Mesenchymal stem cell (in vitro differentiated cells and primary cell): ENCODE measurements around the gene FAM227B.
A peak's percentile ranks its signal among the peaks of the same experiment; 100 is the strongest.

Experiments used
- DNase-seq: peaks from one replicate; pipeline ENCODE4 v3.0.0-alpha.2; 2013
- H2AFZ ChIP-seq: one replicate; pipeline ENCODE4 v1.6.1; 2013; ENCODE audit warnings: low read depth, mild to moderate bottlenecking, control low read depth, inconsistent platforms, low read length, moderate library complexity
- H2AK5ac ChIP-seq: 2 replicates; pipeline ENCODE4 v1.6.1; 2013; ENCODE audit warnings: low read length, moderate library complexity, mild to moderate bottlenecking, inconsistent platforms; ENCODE audit not compliant: severe bottlenecking
- H2BK120ac ChIP-seq: one replicate; pipeline ENCODE4 v1.6.1; 2013; ENCODE audit warnings: low read depth, mild to moderate bottlenecking, inconsistent platforms, low read length, moderate library complexity
- H2BK12ac ChIP-seq, 2 experiments: one replicate each; pipeline ENCODE4 v1.6.1; 2013; ENCODE audit warnings: inconsistent platforms in 2 of 2, low read length in 2 of 2, mild to moderate bottlenecking in 2 of 2, moderate library complexity in 2 of 2, control low read depth in 1 of 2
- H2BK15ac ChIP-seq: one replicate; pipeline ENCODE4 v1.6.1; 2013; ENCODE audit warnings: mild to moderate bottlenecking, low read depth, inconsistent platforms; ENCODE audit not compliant: poor library complexity, severe bottlenecking
- H2BK5ac ChIP-seq: 2 replicates; pipeline ENCODE4 v1.6.1; 2013; ENCODE audit warnings: low read depth, mild to moderate bottlenecking, low read length, control low read depth, inconsistent platforms; ENCODE audit not compliant: poor library complexity, severe bottlenecking
- H3K14ac ChIP-seq, 2 experiments: one replicate each; pipeline ENCODE4 v1.6.1; 2013; ENCODE audit warnings: inconsistent platforms in 2 of 2, low read length in 2 of 2, control low read depth in 1 of 2, mild to moderate bottlenecking in 1 of 2, moderate library complexity in 1 of 2
- H3K18ac ChIP-seq, 2 experiments: one replicate each; pipeline ENCODE4 v1.6.1; 2013; ENCODE audit warnings: inconsistent platforms in 2 of 2, low read length in 2 of 2, control low read depth in 1 of 2, low read depth in 1 of 2, mild to moderate bottlenecking in 1 of 2
- H3K23ac ChIP-seq, 2 experiments: one replicate each; pipeline ENCODE4 v1.6.1; 2013; ENCODE audit warnings: inconsistent platforms in 2 of 2, low read length in 2 of 2, mild to moderate bottlenecking in 2 of 2, moderate library complexity in 2 of 2, control low read depth in 1 of 2
- H3K27ac ChIP-seq: 2 replicates; pipeline ENCODE4 v1.5.1; 2013; ENCODE audit warnings: mild to moderate bottlenecking, moderate library complexity, low read length, control low read depth, inconsistent platforms; ENCODE audit not compliant: poor library complexity, severe bottlenecking
- H3K27me3 ChIP-seq, 2 experiments: 2 replicates each; pipeline versions ENCODE4 v1.6.1 to v1.7.0; 2013; ENCODE audit warnings: low read length in 2 of 2, mild to moderate bottlenecking in 2 of 2, moderate library complexity in 2 of 2, control low read depth in 1 of 2, inconsistent platforms in 1 of 2; ENCODE audit not compliant: control insufficient read depth in 1 of 2, insufficient read depth in 1 of 2
- H3K36me3 ChIP-seq, 2 experiments: 2 replicates each; pipeline versions ENCODE4 v1.6.1 to v1.7.0; 2013; ENCODE audit warnings: low read length in 2 of 2, control low read depth in 1 of 2, inconsistent platforms in 1 of 2, low read depth in 1 of 2, mild to moderate bottlenecking in 1 of 2; ENCODE audit not compliant: insufficient read depth in 2 of 2, control insufficient read depth in 1 of 2
- H3K4ac ChIP-seq, 2 experiments: one replicate each; pipeline ENCODE4 v1.6.1; 2013; ENCODE audit warnings: inconsistent platforms in 2 of 2, low read length in 2 of 2, mild to moderate bottlenecking in 2 of 2, moderate library complexity in 2 of 2, control low read depth in 1 of 2, low read depth in 1 of 2
- H3K4me1 ChIP-seq: 2 replicates; pipeline ENCODE4 v1.6.1; 2013; ENCODE audit warnings: low read depth, low read length, control low read depth; ENCODE audit not compliant: control insufficient read depth, insufficient read depth
- H3K4me2 ChIP-seq: 2 replicates; pipeline ENCODE4 v1.6.1; 2013; ENCODE audit warnings: low read length, mild to moderate bottlenecking, inconsistent platforms; ENCODE audit not compliant: poor library complexity, severe bottlenecking
- H3K4me3 ChIP-seq, 2 experiments: 2 replicates each; pipeline versions ENCODE4 v1.5.1 to v1.7.0; 2013; ENCODE audit warnings: low read length in 2 of 2, mild to moderate bottlenecking in 2 of 2, control low read depth in 1 of 2, low read depth in 1 of 2; ENCODE audit not compliant: insufficient read depth in 1 of 2
- H3K79me1 ChIP-seq: replicated peaks from 2 replicates; pipeline ENCODE4 v1.6.1; 2013; ENCODE audit warnings: mild to moderate bottlenecking, control low read depth, low read length, inconsistent platforms; ENCODE audit not compliant: poor library complexity, severe bottlenecking
- H3K9ac ChIP-seq: 2 replicates; pipeline ENCODE4 v1.7.0; 2013; ENCODE audit warnings: mild to moderate bottlenecking, low read length, moderate library complexity
- H3K9me3 ChIP-seq: 2 replicates; pipeline ENCODE4 v1.7.0; 2013; ENCODE audit warnings: mild to moderate bottlenecking, low read length; ENCODE audit not compliant: control insufficient read depth
- H4K8ac ChIP-seq: one replicate; pipeline ENCODE4 v1.6.1; 2013; ENCODE audit warnings: inconsistent platforms, mild to moderate bottlenecking, low read length, moderate library complexity
- H4K91ac ChIP-seq: one replicate; pipeline ENCODE4 v1.6.1; 2013; ENCODE audit warnings: mild to moderate bottlenecking, low read length, inconsistent platforms
- WGBS: methylation state at CpG from one replicate; pipeline ENCODE4 v1.1.7; 2013; ENCODE audit warnings: mixed read lengths; 5-methylcytosine and 5-hydroxymethylcytosine counted together

Gene FAM227B

GRCh38 chr15:49462232-49462844 is 158.3 kb downstream of the FAM227B start:
- WGBS = 60% methylated on average over 1 of the region's 2 CpGs

GRCh38 chr15:49460411-49460941 is 160.1 kb downstream of the FAM227B start:
- H4K8ac ChIP-seq = no peak overlapping the region
- no peak overlapping the region for H2BK15ac ChIP-seq
- H3K4me2 ChIP-seq = no peak overlapping the region
- no peak overlapping the region for H3K4ac ChIP-seq
- no peak overlapping the region for H2BK5ac ChIP-seq
- no peak overlapping the region for H2AK5ac ChIP-seq
- no peak overlapping the region for H3K14ac ChIP-seq
- H4K91ac ChIP-seq = no peak overlapping the region
- peak overlapping the region; percentile 76 for H3K9ac ChIP-seq
- peaks cover 0 to 95% of the 10 kb centered on the region in 2 experiments for H3K36me3 ChIP-seq
- peak overlapping the region in 1 of 2 experiments; percentile 60 for H3K4me3 ChIP-seq
- no peaks in the 10 kb centered on the region for H3K9me3 ChIP-seq
- H2AFZ ChIP-seq = no peak overlapping the region
- 100% methylated on average over 2 of the region's 2 CpGs for WGBS
- H3K27ac ChIP-seq = no peak overlapping the region
- H3K27me3 ChIP-seq = no peaks in the 10 kb centered on the region
- H3K4me1 ChIP-seq = no peaks in the 10 kb centered on the region
- no peak overlapping the region for H3K23ac ChIP-seq
- DNase-seq = no peak
- no peaks in the 10 kb centered on the region for H3K79me1 ChIP-seq
- no peak overlapping the region for H3K18ac ChIP-seq
- H2BK12ac ChIP-seq = no peak overlapping the region
- H2BK120ac ChIP-seq = no peak overlapping the region

More at GRCh38 chr15:49462232-49462844, 158.3 kb downstream of the FAM227B start:
- H3K9ac ChIP-seq = peak overlapping the region; percentile 76
- H3K23ac ChIP-seq = no peak overlapping the region
- no peak overlapping the region for H2BK120ac ChIP-seq
- no peak overlapping the region for H4K91ac ChIP-seq
- peaks cover 0 to 94% of the 10 kb centered on the region in 2 experiments for H3K36me3 ChIP-seq
- H2BK5ac ChIP-seq = no peak overlapping the region
- DNase-seq = no peak
- no peaks in the 10 kb centered on the region for H3K9me3 ChIP-seq
- no peaks in the 10 kb centered on the region for H3K4me1 ChIP-seq
- no peaks in the 10 kb centered on the region for H3K27me3 ChIP-seq
- H3K4me3 ChIP-seq = no peak overlapping the region
- no peak overlapping the region for H3K14ac ChIP-seq
- H3K18ac ChIP-seq = no peak overlapping the region
- H3K79me1 ChIP-seq = no peaks in the 10 kb centered on the region
- no peak overlapping the region for H2BK12ac ChIP-seq
- H2BK15ac ChIP-seq = no peak overlapping the region
- no peak overlapping the region for H2AFZ ChIP-seq
- no peak overlapping the region for H3K4me2 ChIP-seq
- H4K8ac ChIP-seq = no peak overlapping the region
- H3K27ac ChIP-seq = no peak overlapping the region
- H2AK5ac ChIP-seq = no peak overlapping the region
- no peak overlapping the region for H3K4ac ChIP-seq

GRCh38 chr15:49458145-49458544 is 162.5 kb downstream of the FAM227B start:
- Histone ChIP-seq H3K36me3 (peaks cover 0 to 94% of the 10 kb centered on the region in 2 experiments), H4K8ac (no peak overlapping the region), H3K79me1 (no peaks in the 10 kb centered on the region), H3K27me3 (no peaks in the 10 kb centered on the region), H3K4me2 (no peak overlapping the region), H2BK15ac (no peak overlapping the region), H2BK120ac (no peak overlapping the region), H2BK5ac (no peak overlapping the region), H3K14ac (no peak overlapping the region), H3K9me3 (no peaks in the 10 kb centered on the region), H3K23ac (no peak overlapping the region), H3K9ac (peak overlapping the region; percentile 76), H3K4me1 (no peaks in the 10 kb centered on the region), H2BK12ac (no peak overlapping the region), H3K27ac (no peak overlapping the region), H2AFZ (no peak overlapping the region), H2AK5ac (no peak overlapping the region), H3K18ac (no peak overlapping the region), H4K91ac (no peak overlapping the region), H3K4me3 (no peak overlapping the region), H3K4ac (no peak overlapping the region)
- no peak for DNase-seq
- no CpG with 5 or more reads among the region's 2 CpGs for WGBS

GRCh38 chr15:49456166-49456565 is 164.5 kb downstream of the FAM227B start:
- Histone ChIP-seq H2BK5ac (no peak overlapping the region), H2AK5ac (no peak overlapping the region), H3K27ac (no peak overlapping the region), H2BK120ac (no peak overlapping the region), H3K36me3 (peaks cover 0 to 94% of the 10 kb centered on the region in 2 experiments), H3K9me3 (no peaks in the 10 kb centered on the region), H3K14ac (no peak overlapping the region), H3K9ac (peak overlapping the region; percentile 76), H3K18ac (no peak overlapping the region), H3K4me3 (peak overlapping the region in 1 of 2 experiments; percentile 16), H3K23ac (no peak overlapping the region), H2AFZ (no peak overlapping the region), H3K79me1 (no peaks in the 10 kb centered on the region), H3K4me2 (no peak overlapping the region), H2BK15ac (no peak overlapping the region), H3K4me1 (no peaks in the 10 kb centered on the region), H4K91ac (no peak overlapping the region), H3K4ac (no peak overlapping the region), H2BK12ac (no peak overlapping the region), H4K8ac (no peak overlapping the region), H3K27me3 (no peaks in the 10 kb centered on the region)
- DNase-seq = no peak
